ENCODE measurements around the gene PACS1.
"Not testable (repeated sequence)": the region's sequence is repeated elsewhere in the genome, so short reads cannot be mapped to it uniquely, and the experiment has no call there.

PACS1 gene

DNA sequence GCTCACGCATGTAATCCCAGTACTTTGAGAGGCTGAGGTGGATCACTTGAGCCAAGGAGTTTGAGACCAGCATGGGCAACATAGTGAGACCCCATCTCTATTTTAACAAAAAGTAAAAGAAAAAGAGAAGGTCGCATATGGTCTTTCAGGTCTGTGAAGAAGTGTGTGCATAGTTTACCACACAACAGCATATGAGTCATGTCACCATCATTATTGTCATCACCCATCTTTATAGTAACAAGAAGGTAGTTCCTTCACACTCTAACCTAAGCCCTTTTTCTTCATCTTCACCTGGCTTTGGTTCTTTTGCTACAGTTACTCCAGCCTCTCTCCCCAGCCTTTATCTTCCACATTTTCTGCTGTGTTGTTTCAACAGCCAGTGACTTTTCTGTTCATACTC is 39.2 kb downstream of the PACS1 start:
- no peak for DNase-seq (ENCODE audit: low read depth, low spot score)

DNA sequence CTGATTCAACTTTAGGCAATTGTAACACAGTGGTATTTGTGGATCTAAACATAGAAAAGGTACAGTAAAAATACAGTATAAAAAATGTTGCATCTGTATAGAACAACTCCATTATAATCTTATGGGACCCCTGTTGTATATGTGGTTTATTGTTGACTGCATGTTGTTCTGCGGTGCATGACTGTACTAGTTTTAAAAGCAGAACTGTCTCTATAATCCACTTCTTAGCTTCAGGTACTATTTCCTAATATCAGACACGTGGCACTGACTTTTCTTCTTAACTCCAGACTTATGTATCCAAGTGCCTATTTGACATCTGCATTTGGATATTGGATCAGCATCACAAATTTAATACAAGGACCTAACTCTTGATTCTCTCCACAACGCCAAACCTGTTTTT is 41.1 kb downstream of the PACS1 start:
- no peak for DNase-seq (ENCODE audit: low read depth, low spot score)

DNA sequence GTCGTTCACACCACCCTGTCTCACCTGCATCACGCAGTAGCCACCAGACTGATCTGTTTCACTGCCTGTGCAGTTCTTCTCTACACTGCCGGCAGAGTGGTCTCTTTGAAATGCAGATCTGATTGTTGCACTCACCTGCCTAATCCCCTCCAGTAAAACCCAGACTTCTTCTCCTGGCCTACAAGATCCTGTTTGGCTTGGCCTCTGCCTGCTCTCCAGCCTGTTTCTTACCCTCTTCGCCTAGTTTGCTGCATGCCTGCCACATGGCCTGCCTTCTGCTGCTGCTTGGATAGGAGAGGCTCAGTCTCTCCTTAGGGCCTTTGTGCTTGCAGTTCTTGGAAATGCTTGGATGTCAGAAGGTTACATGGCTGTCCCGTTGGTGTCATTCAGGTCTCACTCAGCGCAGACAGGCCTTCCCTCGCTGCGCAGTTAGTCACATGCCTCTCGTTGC is 42.0 kb downstream of the PACS1 start:
- DNase-seq (ENCODE audit: low read depth, low spot score): peak; percentile 88

DNA sequence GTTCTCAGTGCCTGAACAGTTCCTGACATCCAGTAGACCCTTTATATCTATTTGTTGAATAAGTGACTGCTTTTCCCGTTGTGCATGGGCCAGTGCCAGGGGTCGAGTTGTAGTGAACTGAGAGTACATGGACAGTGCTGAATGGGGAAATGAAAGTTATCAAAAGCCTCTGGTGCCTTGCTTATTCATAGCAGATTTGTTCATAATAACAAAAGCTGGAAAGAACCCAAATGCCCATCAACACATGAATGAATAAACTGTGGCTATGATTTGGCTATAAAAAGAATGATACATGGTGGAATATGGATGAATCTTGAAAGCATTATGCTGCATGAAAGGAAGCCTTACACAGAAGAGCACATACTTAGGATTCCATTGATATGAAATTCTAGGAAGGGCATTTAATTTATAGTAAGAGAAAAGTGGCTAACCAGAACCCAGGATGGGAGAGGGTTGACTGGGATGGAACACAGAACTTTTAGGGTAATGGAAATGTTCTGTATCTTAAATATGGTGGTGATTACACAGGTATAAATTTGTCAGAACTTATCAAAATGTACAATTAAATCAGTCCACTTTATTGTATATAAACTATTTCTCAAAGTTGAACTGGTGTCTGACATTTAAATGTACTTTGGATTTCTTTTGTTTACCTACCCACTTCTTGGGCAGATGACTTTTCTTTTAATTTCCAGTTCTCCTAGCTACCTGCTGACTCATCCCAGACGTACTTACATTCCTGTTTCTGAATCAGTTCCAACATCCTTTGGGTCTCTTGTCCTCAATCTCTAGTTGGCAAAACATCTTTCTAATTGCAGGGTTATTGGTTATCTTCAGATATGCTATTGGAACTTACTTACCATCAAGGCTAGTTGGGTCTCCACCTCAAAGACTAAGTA is 42.8 kb downstream of the PACS1 start:
- DNase-seq (ENCODE audit: low read depth, low spot score): no peak

DNA sequence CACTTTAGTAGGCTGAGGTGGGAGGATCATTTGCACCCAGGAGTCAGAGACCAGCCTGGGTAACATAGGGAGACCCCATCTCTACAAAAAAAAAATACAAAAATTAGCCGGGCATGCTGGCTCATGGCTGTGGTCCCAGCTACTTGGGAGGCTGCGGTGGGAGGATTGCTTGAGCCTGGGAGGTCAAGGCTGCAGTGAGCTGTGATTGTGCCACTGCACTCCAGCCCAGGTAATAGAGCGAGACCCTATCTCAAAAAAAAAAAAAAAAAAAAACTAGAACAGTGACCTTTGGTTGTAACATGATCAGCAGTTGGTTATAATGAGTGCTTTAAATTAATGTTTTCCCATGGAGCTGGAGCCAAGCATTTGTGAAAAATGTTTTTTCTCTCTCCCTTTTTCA is 44.9 kb downstream of the PACS1 start:
- DNase-seq (ENCODE audit: low read depth, low spot score): not testable (repeated sequence)

DNA sequence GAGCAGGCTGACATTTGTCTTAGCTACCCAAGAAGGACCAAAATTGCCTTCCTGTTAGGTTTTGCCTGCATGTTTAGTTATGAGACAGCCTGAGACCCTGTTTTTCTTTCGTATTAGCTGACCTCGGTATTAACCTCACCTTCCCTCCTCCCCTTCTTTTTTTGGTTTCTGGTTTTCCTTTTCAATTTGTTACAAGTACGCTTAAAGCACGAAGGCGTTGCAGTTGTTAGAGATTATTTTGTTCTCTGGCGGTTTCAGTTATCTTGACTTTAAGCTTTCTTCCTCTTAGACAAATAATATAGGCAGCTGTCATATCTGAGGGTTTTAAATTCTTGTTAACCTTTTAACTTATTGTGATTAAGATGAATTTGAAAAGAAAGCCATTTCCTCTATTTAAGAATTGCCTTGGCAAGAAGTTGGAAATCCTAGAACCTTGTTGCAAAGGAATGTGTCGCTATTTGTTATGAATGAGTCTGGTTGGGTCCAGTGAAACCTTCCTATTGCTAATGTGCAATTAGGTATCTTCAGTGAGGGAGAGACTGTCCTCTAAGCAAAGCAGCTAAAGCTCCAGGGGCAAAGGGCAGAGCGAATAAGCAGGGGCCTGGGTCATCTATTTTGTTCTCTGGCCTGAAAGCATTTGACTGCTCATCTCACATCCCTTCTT is 45.7 kb downstream of the PACS1 start:
- no peak for DNase-seq (ENCODE audit: low read depth, low spot score)

DNA sequence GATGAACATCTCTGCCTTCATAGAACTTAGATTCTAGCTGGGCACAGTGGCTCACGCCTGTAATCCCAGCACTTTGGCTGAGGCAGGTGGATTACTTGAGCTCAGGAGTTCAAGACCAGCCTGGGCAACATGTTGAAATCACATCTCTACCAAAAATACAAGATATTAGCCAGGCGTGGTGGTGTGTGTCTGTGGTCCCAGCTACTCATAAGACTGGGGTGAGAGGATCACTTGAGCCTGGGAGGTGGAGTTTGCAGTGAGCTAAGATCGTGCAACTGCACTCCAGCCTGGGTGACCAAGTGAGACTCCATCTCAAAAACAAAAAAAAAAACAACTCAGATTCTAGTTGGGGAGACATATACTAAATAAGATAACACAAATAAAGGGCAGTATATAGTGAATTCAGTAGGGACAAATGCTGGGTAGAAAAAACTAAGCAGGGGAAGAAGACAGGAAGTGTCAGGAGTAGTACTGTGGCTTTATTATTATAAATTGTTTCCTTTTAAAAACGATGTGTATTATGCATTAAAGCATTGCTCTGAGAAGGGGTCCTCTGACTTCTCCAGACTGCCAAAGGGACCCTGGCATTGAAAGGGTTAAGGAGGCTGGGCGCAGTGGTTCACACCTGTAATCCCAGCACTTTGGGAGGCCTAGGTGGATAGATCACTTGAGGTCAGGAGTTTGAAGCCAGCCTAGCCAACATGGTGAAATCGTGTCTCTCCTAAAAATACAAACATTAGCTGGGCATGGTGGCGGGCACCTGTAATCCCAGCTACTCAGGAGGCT is 46.7 kb downstream of the PACS1 start:
- no peak for DNase-seq (ENCODE audit: low read depth, low spot score)

DNA sequence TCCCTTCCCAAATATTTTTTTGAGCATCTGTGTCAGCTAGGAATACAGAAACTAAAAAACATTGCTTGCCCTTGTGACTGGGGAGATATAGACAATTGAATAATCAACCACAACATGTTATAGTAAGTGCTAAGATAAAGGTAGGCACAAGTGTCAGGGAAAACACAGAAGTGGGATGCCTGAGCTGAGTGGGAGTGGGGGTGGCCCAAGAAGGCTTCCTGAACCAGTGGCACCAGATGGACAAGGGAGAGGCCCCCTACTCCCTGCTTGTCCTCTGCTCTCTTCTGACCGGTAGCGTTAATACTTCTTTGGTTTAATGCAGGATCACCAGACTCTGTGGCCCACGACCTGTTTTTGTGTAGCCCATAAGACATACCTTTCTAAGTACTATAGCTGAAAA is 48.8 kb downstream of the PACS1 start:
- no peak for DNase-seq (ENCODE audit: low read depth, low spot score)

DNA sequence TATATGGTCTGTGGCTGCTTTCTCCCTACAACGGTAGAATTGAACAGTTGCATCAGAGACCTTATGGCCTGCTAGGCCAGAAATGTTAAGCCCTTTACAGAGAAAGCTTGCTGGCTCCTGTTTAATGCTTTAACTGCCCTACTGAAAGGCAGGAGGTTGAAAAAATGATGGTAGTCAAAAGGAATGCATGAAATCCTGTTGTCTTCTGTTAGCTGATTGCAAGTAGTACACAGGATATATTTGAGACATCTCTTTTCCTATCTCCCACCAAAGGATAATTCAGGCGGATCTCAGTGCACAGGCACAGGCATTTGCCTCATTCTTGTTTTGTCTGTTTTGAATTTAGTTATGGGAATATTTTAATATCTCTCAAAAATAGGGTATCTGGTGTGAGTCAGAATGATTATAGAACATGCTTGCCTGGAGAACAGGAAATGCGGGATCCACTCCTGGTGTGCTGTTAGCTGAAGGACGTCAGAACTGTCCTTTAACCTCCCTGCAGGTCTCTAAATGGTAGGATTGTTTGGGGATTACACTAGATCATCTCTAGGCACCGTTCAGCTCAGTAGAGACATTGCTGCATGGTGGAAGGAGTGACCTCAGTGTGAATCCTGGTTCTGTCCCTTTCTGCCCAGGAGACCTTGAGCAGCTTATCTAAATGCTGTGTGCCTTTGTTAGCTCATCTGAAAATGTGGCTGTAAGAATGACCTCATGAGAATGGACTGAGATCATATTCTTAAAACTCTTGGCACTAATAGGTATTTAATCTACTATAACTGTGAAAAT is 49.5 kb downstream of the PACS1 start:
- peak; percentile 73 for DNase-seq (ENCODE audit: low read depth, low spot score)

DNA sequence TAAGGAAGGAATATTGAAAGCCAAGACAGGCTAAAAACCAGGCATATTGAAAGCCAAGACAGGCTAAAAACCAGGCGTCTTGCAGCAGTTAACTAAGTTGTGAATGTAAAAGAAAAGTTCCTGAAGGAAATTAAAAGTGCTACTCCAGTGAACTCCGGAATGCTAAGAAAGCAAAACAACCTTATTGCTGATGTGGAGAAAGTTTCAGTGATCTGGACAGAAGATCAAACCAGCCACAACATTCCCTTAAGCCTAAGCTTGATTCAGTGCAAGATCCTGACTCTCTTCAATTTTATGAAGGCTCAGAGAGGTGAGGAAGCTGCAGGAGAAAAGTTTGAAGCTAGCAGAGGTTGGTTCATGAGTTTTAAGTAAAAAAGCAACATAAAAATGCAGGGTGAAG is 51.4 kb downstream of the PACS1 start:
- no peak for DNase-seq (ENCODE audit: low read depth, low spot score)

DNA sequence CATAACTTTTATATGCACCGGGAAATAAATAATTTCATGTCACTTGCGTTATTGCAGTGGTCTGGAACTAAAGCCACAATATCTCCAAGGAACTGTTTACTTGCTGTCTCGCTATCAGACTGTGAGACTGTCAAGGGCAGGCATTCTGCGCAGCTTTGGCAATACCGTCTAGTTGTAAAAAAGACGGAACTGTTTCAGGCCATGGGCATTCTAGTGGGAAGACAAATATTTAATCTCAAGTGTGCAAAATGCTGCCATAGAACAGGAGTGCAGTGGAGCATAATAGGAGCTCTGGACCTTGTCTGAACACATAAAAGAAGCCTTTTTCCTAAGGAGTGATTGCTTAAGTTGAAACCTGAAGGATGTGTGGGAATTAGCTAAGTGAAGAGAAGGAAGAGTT is 53.8 kb downstream of the PACS1 start:
- DNase-seq (ENCODE audit: low read depth, low spot score): no peak

DNA sequence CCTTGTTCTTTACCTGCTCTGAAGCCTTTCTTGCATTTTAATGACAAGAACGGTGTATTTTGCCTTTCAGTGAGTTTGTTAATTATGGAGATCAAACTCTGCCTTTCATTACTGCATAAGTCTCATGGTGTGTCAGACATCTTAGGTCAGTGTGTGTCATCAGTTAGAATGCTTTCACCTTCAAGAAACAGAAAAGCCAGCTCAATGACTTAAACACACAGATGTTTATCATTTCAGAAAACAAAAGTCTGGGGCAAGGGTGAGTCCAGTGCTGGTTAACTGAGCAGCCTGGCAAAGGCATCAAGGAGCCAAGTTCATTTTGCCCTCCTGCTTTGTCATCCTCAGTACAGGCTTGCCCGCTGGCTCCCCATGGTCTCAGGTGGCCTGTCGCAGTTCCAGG is 54.5 kb downstream of the PACS1 start:
- DNase-seq (ENCODE audit: low read depth, low spot score): no peak

DNA sequence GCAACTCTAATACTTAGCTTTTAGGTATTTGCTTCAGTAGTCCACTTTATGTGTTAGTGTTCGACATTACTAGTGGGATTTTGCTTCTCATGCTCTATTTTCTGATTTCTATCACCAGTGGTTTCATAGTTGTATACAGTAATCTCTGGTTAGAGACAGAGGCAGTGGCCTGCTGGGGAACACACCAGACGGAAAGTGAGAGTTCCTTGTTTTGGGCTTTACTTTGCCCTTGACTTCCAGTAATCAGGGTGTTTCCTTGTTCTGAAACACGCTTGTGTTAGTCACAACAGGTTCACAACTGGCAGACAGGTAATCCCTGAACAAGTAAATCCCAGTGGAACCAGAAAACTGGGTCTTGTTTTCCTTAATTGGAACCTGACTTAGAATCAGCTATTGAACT is 56.0 kb downstream of the PACS1 start:
- DNase-seq (ENCODE audit: low read depth, low spot score): no peak

DNA sequence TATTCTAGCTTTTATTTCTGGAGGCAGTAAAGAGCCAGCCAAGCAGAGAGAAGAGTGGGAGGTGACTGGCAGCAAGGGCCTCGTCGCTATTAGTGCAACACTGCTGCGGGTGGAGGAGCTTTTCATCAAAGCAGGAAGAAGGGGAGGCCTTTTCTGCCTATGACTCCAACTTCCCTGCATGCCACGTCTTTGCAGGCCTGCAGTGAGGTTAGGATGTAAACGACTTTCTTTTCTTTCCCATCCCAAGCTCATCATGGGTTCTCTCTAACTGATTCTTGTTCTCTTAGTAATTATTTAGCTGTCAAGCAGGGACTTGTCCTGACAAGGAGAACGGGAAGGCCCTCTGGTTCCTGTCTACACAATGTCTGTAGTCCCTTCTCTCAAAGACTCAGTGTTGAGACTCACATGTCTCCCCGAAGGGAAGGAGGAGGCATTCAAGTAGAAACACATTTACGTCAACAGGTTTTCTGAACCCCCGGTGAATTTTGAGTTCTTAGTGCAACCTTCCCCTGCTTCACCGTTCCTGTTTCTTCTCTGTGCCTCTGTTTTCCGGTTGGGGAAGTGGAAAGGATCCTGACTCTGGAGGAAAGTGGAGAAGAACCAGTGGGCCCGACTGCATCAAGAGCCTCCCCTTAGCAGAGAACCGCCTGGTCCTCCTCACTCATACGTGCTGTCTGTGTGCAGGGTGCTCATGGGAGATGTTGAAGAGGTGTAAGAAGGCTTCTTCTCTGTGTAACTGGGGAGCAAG is 56.9 kb downstream of the PACS1 start:
- DNase-seq (ENCODE audit: low read depth, low spot score): peak; percentile 23

DNA sequence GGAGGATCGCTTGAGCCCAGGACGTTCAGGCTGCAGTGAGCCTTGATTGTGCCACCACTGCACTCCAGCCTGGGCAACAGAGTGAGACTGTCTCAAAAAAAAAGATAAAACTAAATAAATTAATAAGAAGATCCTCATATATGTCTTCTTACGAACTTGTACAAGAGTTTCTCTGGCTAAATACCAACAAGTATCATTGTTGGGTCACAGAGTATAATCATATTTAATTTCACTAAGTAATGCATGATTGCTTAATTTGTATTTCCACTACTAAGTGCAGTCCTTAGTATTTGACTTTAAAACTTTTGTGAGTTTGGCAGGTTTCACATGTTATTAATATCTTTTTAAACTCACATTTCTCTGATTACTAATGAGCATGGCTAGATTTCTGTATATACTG is 60.9 kb downstream of the PACS1 start:
- DNase-seq (ENCODE audit: low read depth, low spot score): no peak

DNA sequence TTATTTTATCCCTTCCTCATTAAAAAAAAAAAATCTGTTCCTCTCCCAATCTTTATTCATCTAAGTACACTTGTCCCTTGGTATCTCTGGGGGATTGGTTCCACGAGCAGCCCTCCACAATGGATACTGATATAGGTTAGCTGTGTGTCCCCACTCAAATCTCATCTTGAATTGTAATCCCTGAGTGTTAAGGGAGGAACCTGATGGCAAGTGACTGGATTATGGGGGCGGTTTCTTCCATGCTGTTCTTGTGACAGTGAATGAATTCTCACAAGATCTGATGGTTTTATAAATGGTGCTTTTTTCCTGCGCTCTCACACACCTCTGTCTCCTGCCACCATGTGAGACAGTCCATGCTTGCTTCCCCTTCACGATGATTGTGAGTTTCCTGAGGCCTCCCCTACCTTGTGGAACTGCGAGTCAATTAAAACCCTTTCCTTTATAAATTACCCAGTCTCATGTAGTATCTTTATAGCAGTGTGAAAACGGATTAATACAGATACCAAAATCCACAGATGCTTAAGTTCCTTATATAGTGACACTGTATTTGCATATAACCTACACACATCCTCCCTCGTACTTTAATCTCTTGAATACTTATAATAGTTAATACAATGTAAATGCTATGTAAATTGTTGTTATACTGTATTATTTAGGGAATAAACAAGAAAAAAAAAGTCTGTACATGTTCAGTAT is 62.0 kb downstream of the PACS1 start:
- no peak for DNase-seq (ENCODE audit: low read depth, low spot score)

DNA sequence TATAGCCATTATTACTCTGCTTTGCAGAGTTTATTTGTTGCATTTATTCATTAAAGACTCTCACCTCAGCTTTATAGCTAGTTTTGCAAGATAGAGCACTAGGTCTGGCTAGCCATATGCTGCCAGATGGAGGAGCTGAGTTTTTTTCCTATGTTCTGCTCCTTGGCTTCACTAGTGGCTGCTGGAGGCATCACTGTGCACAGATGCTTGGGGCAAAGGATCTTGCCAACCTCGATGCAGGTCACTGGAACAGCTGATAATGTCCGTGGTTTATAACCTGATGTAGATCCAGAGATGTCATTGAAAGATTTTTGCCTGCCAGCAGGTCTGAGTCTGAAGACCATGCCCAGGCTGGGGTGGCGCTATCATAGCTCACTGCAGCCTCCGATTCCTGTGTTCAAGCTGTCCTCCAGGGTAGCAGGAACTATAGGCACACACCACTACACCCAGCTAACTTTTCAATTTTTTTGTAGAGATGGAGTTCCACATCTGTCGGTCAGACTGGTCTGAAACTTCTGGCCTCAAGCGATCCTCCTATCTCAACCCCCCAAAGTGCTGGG is 63.2 kb downstream of the PACS1 start:
- no peak for DNase-seq (ENCODE audit: low read depth, low spot score)

DNA sequence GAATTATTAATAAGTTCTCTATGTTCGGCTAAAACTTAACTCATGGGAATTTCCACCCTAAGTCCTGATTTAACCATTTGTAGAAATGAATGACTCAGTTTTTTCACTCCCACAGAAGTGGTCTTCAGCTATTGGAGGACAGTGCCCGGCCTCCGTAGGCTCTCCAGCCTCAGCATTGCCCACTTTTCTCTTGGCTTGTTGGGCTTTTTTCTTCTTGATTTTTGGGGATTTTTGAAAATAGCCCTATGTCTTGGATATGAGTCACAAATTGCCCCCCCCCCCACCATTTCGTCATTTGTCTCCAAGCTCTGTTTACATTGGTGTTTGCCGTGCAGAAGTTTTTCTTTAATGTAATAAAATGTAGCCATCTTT is 66.7 kb downstream of the PACS1 start:
- no peak for DNase-seq (ENCODE audit: low read depth, low spot score)

DNA sequence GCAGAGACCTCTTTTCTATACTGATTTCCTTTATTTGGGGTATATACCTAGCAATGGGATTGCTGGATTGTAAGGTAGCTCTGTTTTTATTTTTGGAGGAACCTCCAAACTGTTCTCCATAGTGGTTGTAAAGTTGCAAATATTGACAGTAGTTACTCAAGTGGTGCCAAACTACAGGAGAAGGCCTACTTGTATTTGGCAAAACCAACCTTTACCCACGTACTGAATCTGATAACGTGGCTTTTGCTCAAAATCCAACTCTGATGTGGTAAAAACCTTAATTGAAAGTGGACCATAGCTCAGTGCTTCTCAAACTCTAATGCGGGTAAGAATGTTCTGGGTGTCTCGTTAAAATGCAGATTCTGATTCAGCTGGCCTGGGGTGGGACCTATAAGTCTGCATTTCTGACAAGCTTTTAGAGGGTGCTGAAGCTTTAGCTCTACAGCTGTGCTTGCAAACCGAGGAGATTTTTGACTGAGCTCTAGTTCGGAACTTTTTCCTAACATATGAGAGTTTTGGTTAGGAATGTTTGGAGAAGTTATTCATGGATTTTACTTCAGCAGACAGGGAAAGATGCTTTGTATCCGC is 69.8 kb downstream of the PACS1 start:
- DNase-seq (ENCODE audit: low read depth, low spot score): no peak

All from ELF-1 (cell line).